PC-9 (cell line): ENCODE measurements around the gene SLC7A4.

ENCODE experiments used
- EZH2 ChIP-seq: fragments of 200-600 bp; sonication (generic); IDR thresholded peaks from 2 replicates; pipeline ENCODE4 v1.8.0; 2017; ENCODE audit warnings: antibody characterized with exemption, low read depth
- TF ChIP-seq, protein P1 (sequence below): fragments of 200-600 bp; sonication (generic); conservative IDR thresholded peaks from 2 replicates; pipeline ENCODE4 v1.6.1; 2017; ENCODE audit warnings: mixed run types, antibody characterized with exemption, mild to moderate bottlenecking, moderate library complexity

DNA sequence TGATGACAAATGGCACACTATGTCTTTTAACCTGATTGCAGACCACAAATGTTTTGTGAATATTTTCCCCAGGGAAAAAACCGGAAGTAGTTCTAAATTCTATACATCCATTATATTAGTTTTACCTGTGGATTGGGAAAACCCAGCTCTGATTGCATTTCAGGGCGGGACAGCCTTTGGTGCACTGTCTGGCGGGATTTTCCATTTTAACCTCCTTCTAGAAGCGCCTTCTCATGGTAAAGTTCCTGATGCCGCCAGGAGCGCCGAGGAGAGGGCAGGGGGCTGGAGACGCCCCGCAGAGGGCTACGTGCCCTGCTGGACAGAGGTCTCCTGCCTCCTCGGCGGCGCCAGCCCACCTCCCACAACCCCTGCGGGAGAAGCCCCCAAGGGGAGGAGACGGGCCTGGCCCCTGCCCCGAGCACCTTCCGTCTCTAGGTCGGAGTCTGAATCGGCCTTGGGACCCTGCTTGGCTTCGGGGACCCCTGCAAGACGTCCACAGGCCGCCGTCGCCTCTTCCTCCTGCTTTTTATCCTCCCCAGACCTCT lies 18.6 kb downstream of the SLC7A4 start:
- TF ChIP-seq, protein P1, sequence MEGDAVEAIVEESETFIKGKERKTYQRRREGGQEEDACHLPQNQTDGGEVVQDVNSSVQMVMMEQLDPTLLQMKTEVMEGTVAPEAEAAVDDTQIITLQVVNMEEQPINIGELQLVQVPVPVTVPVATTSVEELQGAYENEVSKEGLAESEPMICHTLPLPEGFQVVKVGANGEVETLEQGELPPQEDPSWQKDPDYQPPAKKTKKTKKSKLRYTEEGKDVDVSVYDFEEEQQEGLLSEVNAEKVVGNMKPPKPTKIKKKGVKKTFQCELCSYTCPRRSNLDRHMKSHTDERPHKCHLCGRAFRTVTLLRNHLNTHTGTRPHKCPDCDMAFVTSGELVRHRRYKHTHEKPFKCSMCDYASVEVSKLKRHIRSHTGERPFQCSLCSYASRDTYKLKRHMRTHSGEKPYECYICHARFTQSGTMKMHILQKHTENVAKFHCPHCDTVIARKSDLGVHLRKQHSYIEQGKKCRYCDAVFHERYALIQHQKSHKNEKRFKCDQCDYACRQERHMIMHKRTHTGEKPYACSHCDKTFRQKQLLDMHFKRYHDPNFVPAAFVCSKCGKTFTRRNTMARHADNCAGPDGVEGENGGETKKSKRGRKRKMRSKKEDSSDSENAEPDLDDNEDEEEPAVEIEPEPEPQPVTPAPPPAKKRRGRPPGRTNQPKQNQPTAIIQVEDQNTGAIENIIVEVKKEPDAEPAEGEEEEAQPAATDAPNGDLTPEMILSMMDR = no peak
- no peak for TF ChIP-seq EZH2
